ENCODE results near the gene FBXL20. TPM values are rescaled to one million over a fixed set of nuclear protein-coding genes. Genes with fewer than 3 reads are reported as not detected.

FBXL20 gene
- total and polyA plus RNA-seq, 2 of the 8 experiments (the other 6 are each of a cell fraction or from before 2014, with no cell fraction given): 5.5 to 11.0 TPM

- 100% methylated on average over 1 of the region's 1 CpG; no CpG with 5 or more reads in 1 of the 2 experiments for WGBS, 2 experiments (ENCODE audit: extremely low coverage in 1 of 2, insufficient coverage in 1 of 2, insufficient read length in 1 of 2, insufficient replicate concordance in 2 of 2, low coverage in 1 of 2, low lambda C conversion rate in 2 of 2, missing lambda C conversion rate in 1 of 2)
- Histone ChIP-seq H3K56ac (replicated peaks; ENCODE audit: insufficient read length, low read depth, low read length) (no peak overlapping the region), H4K5ac (ENCODE audit: insufficient read length, low read depth, low read length) (no peak overlapping the region), H4K20me1 (replicated peaks in 1 of 2; ENCODE audit: control insufficient read depth in 1 of 2, insufficient read depth in 2 of 2, low read length in 2 of 2) (no peaks in the 10 kb centered on the region), H3K4me1 (replicated peaks in 1 of 4; ENCODE audit: control insufficient read depth in 3 of 4, insufficient read depth in 4 of 4, low read length in 3 of 4) (no peaks in the 10 kb centered on the region), H3K23ac (ENCODE audit: insufficient read length) (no peak overlapping the region), H3K9ac (replicated peaks in 1 of 4; ENCODE audit: extremely low read depth in 1 of 4, low read depth in 3 of 4, low read length in 3 of 4) (no peak overlapping the region), H3K27me3 (replicated peaks in 1 of 4; ENCODE audit: control insufficient read depth in 3 of 4, extremely low read depth in 1 of 4, insufficient read depth in 3 of 4, low read length in 3 of 4) (no peaks in the 10 kb centered on the region), H2BK12ac (ENCODE audit: low read depth, low read length) (no peak overlapping the region), H3K9me3 (ENCODE audit: insufficient read depth in 2 of 2, low read depth in 1 of 2, low read length in 1 of 2) (no peaks in the 10 kb centered on the region), H2BK120ac (replicated peaks; ENCODE audit: low read depth, low read length) (no peak overlapping the region), H3K4me3 (ENCODE audit: extremely low read depth in 1 of 4, insufficient read depth in 2 of 4, low read depth in 3 of 4, low read length in 4 of 4) (no peak overlapping the region), H2BK20ac (ENCODE audit: low read length) (no peak overlapping the region), H2BK5ac (ENCODE audit: low read depth, low read length) (no peak overlapping the region), H3K23me2 (ENCODE audit: low read depth, low read length) (no peaks in the 10 kb centered on the region), H3K4me2 (ENCODE audit: insufficient read depth in 1 of 2, low read depth in 2 of 2, low read length in 2 of 2) (no peak overlapping the region), H2BK15ac (ENCODE audit: low read length) (no peak overlapping the region), H2AFZ (ENCODE audit: low read length) (no peak overlapping the region), H3K79me2 (ENCODE audit: control insufficient read depth in 1 of 2, insufficient read depth in 2 of 2, low read length in 2 of 2) (no peaks in the 10 kb centered on the region), H3K14ac (ENCODE audit: insufficient read length) (no peak overlapping the region), H4K8ac (ENCODE audit: extremely low read depth, insufficient read depth, low read length) (no peak overlapping the region), H3K27ac (ENCODE audit: low read depth, low read length) (no peak overlapping the region), H3K18ac (ENCODE audit: extremely low read depth, low read length) (no peak overlapping the region), H3K4ac (replicated peaks; ENCODE audit: insufficient read length, low read depth, low read length) (no peak overlapping the region), H3K79me1 (ENCODE audit: low read depth, low read length) (no peaks in the 10 kb centered on the region), H2AK5ac (ENCODE audit: low read depth, low read length) (no peak overlapping the region), H3K36me3 (ENCODE audit: control insufficient read depth in 2 of 4, insufficient read depth in 4 of 4, low read length in 3 of 4) (no peaks in the 10 kb centered on the region), H4K91ac (replicated peaks; ENCODE audit: insufficient read length, low read length) (no peak overlapping the region)
- FAIRE-seq (no peak), DNase-seq (ENCODE audit: low read depth in 1 of 2, low spot score in 2 of 2) (no peak)
- ChIA-PET POLR2A (ENCODE audit: partially characterized antibody) (no interaction called here), CTCF (ENCODE audit: partially characterized antibody) (interaction anchor here (0.5 to 0.7 kb wide), 2 partner anchors 11 to 64 kb away, joined by 3 to 4 read pairs; no protein-coding TSS in a partner anchor)
- TF ChIP-seq SIRT6 (IDR thresholded peaks at IDR 0.05; ENCODE audit: low read length) (no peak), SAP30 (IDR thresholded peaks at IDR 0.05; ENCODE audit: insufficient read depth, insufficient replicate concordance, low read length) (no peak), SIX5 (IDR thresholded peaks at IDR 0.05; ENCODE audit: low read depth, low read length) (no peak), SP2 (IDR thresholded peaks at IDR 0.05; ENCODE audit: low read length) (no peak), EZH2 (IDR thresholded peaks at IDR 0.05; ENCODE audit: low read depth, low read length, severe bottlenecking) (no peak), CBX5 (IDR thresholded peaks at IDR 0.05; ENCODE audit: low read depth, low read length) (no peak), EGR1 (IDR thresholded peaks at IDR 0.05; ENCODE audit: borderline replicate concordance, low read depth, low read length) (no peak), YY1 (IDR thresholded peaks at IDR 0.05; ENCODE audit: low read depth, low read length) (no peak), HDAC6 (IDR thresholded peaks at IDR 0.05; ENCODE audit: low read depth, low read length) (no peak)
Observed at GRCh38 chr17:39304188-39304587, 97.2 kb downstream of the FBXL20 start.

Measured in H1 (cell line).